Lower leg skin (tissue), 4 donors: ENCODE results near the gene CAP1. TPM values are rescaled to one million over a fixed set of nuclear protein-coding genes. Genes with fewer than 3 reads are reported as not detected.

ENCODE experiments used
- DNase-seq, 2 donors: peaks; one replicate each; pipeline ENCODE4 v3.0.0-alpha.2; 2019; ENCODE audit warnings: low spot score in 2 of 2
- H3K4me3 ChIP-seq: fragments of 200-600 bp; sonication (generic); 2 replicates; pipeline ENCODE4 v1.5.1; 2017; ENCODE audit warnings: mild to moderate bottlenecking, low read depth; ENCODE audit not compliant: poor library complexity, severe bottlenecking
- POLR2A ChIP-seq, 2 donors: fragments of 450-650 bp; IDR thresholded peaks; one replicate each; pipeline ENCODE4 v1.6.1; 2016 to 2017; ENCODE audit warnings: antibody characterized with exemption in 2 of 2, mild to moderate bottlenecking in 1 of 2, moderate library complexity in 1 of 2
- whole genome bisulfite sequencing, 2 donors: methylation state at CpG; one replicate each; pipeline ENCODE4 v1.1.5; 2018; 5-methylcytosine and 5-hydroxymethylcytosine counted together
- intact Hi-C: fragments of 100-400 bp; cut with DNase I; formaldehyde crosslinking; loops from one replicate; pipeline ENCODE4 v1.15.0; 2023; ENCODE audit warnings: low total_unique reads
- total RNA-seq, 4 donors: library from RNA; depleted of rRNA; stranded (reverse); fragments of >200 nt; gene quantifications; one replicate each; pipeline ENCODE4 v1.1.0, GENCODE V29; 2016
- TF ChIP-seq, protein P1 (sequence below), 3 donors: fragments of 450-650 bp; IDR thresholded peaks; one replicate each; pipeline ENCODE4 v1.5.1; 2016; ENCODE audit warnings: antibody characterized with exemption in 3 of 3, mild to moderate bottlenecking in 3 of 3, moderate library complexity in 2 of 3

The CAP1 gene
- total RNA-seq, 4 donors from 2014 or later = 136 to 173 (median 143) TPM

DNA sequence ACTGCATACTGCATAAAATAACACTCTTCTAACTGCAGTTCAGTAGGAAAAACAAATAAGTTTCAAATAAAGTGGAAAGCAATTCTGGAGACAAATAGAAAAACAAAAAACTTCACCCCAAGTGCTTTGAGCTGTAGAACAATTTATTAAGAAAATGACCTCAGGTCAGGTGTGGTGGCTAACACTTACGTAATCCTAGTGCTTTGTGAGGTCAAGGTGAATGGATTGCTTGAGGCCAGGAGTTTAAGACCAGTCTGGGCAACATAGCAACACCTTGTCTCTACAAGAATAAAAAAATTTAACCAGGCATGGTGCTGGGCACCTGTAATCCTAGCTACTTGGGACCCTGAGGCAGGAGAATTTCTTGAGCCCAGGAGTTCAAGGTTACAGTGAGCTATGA, 61.5 kb downstream of the CAP1 start:
- DNase-seq = no peak
- WGBS, 2 donors = 81 to 87% methylated on average over 1 of the region's 1 CpG
- no peak overlapping the region for H3K4me3 ChIP-seq
- no peak for TF ChIP-seq POLR2A (IDR thresholded peaks at IDR 0.05)
- TF ChIP-seq, protein P1, sequence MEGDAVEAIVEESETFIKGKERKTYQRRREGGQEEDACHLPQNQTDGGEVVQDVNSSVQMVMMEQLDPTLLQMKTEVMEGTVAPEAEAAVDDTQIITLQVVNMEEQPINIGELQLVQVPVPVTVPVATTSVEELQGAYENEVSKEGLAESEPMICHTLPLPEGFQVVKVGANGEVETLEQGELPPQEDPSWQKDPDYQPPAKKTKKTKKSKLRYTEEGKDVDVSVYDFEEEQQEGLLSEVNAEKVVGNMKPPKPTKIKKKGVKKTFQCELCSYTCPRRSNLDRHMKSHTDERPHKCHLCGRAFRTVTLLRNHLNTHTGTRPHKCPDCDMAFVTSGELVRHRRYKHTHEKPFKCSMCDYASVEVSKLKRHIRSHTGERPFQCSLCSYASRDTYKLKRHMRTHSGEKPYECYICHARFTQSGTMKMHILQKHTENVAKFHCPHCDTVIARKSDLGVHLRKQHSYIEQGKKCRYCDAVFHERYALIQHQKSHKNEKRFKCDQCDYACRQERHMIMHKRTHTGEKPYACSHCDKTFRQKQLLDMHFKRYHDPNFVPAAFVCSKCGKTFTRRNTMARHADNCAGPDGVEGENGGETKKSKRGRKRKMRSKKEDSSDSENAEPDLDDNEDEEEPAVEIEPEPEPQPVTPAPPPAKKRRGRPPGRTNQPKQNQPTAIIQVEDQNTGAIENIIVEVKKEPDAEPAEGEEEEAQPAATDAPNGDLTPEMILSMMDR (IDR thresholded peaks at IDR 0.05) = no peak
- intact Hi-C loops = no loop called here

DNA sequence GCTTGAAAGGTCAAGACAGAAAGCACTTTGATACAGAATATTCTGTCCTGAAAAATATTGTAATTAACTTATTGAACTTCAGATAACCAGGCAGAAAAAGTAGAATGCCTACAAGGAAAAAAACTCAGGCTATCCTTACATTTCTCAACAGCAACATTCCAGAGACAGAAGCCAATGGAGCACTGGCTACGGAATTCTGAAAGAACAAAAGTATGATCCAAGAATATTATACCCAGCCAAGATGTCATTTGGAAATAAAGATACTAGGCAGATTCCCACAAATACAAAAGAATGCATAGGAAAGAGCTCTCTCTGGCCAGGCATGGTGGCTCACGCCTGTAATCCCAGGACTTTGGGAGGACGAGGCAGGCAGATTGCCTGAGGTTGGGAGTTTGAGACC, 62.4 kb downstream of the CAP1 start:
- intact Hi-C loops = no loop called here
- WGBS, 2 donors = 88 to 89% methylated on average over 3 of the region's 3 CpGs
- no peak for DNase-seq
- H3K4me3 ChIP-seq = no peak overlapping the region
- TF ChIP-seq, protein P1 (IDR thresholded peaks at IDR 0.05) = no peak
- TF ChIP-seq POLR2A (IDR thresholded peaks at IDR 0.05) = no peak

DNA sequence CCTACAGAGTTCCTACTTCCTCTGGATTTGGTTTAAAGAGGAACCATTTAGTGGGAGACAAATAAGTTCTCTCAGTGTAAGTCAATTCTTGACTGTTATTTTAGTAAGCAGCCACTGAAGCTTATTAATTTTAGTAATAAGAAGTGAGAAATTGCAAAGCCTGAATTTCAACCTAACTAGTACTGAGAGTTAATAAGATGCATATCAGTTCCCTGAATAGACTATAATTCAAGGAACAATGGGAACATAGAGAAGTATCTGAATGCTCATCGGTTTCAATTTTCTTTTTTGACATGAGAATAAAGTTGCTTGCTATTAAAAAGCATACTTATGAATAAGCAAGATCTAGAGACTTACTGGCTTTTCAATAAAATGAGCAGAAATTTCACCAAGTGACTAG, 64.5 kb downstream of the CAP1 start:
- H3K4me3 ChIP-seq = no peak overlapping the region
- WGBS, 2 donors = 63 to 84% methylated on average over 1 of the region's 1 CpG
- TF ChIP-seq POLR2A (IDR thresholded peaks at IDR 0.05) = no peak
- TF ChIP-seq, protein P1 (IDR thresholded peaks at IDR 0.05) = no peak
- no peak for DNase-seq
- intact Hi-C loops = no loop called here

DNA sequence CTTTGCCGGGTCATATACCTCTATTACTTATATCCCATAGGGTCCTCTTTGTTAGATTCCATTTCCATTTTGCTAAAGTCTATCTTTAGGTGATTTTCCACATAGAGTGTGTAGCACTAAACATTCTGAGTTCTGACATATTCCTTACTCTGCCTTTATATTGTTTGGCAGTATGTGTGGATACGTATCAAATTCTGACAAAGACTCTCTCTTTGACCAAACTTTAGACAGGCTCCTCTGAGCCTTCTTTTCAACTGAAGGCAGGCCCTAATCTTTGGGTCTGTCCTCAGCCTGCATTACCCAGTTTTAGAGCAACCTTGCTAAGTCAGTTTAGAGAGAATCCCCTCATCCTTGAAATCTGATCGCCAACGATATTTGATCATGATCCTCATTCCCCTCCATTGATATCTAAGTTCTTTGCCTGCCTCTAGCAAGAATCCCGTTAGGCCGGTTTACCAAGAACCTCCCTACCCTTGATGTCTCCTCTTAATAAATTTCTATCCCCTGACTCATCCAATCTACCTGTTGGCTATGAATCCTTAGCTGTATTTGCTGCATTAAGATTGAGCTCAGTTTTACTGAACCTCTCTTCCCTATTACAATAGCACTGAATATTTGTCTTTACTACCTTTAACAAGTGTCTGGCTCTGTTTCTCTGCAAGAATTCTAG, 66.9 kb downstream of the CAP1 start:
- whole genome bisulfite sequencing, 2 donors = 50 to 61% methylated on average over 6 of the region's 6 CpGs
- peak in 1 of 2 donors; percentile 38 for DNase-seq
- no peak overlapping the region for H3K4me3 ChIP-seq
- no peak for TF ChIP-seq POLR2A (IDR thresholded peaks at IDR 0.05)
- TF ChIP-seq, protein P1 (IDR thresholded peaks at IDR 0.05) = no peak
- intact Hi-C loops = no loop called here

DNA sequence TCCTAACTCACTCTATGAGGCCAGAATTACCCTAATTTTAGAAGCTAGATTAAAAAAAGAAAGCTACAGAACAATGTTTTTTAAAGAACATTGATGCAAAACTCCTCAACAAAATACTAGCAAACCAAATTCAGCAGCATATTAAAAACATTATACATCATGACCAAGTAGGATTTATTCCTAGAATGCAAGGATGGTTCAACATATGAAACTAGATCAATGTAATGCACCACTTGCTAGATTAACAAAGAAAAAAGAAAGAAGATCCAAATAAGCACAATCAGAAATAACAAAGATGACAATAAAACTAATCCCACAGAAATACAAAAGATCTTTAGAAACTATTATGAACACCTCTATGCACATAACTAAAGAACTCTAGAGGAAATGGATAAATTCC, 69.9 kb downstream of the CAP1 start:
- no peak overlapping the region for H3K4me3 ChIP-seq
- no peak for TF ChIP-seq POLR2A (IDR thresholded peaks at IDR 0.05)
- TF ChIP-seq, protein P1 (IDR thresholded peaks at IDR 0.05) = no peak
- intact Hi-C loops = no loop called here
- no peak for DNase-seq

DNA sequence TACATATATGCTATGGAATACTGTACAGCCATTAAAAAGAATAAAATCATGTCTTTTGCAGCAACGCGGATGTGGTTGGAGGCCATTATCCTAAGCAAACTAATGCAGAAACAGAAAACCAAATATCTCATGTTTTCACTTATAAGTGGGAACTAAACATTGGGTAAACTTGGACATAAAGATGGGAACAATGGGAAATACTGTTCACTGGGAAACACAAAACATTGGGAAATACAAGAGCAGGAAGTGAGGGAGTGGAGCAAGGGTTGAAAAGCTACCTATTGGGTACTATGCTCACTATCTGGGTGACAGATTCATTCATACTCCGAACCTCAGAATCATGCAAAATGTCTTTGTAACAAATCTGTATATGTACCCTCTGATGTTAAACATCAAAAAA, 73.9 kb downstream of the CAP1 start:
- no peak for TF ChIP-seq POLR2A (IDR thresholded peaks at IDR 0.05)
- TF ChIP-seq, protein P1 (IDR thresholded peaks at IDR 0.05) = no peak
- intact Hi-C loops = no loop called here
- no peak overlapping the region for H3K4me3 ChIP-seq
- 91 to 93% methylated on average over 3 of the region's 3 CpGs for WGBS, 2 donors
- DNase-seq = no peak
